A549 (cell line): ENCODE results near the gene FAM174B.

Experiments used
- CEBPB ChIP-seq, 2 experiments: fragments of >200 bp in 1 of 2; sonication (Bioruptor Twin) in 1 of 2; formaldehyde crosslinking in 1 of 2; IDR thresholded peaks; 2 replicates each; pipeline ENCODE4 v1.6.1; 2012 to 2016
- EP300 ChIP-seq, 2 experiments: fragments of >200 bp; sonication (Bioruptor Twin); formaldehyde crosslinking; IDR thresholded peaks; 2 replicates in 1 of 2; 3 replicates in 1 of 2; pipeline ENCODE4 v1.6.1; 2016 to 2017
- MAX ChIP-seq: IDR thresholded peaks from 2 replicates; pipeline ENCODE4 v1.6.1; 2012
- PHF8 ChIP-seq: fragments of 200-600 bp; sonication (generic); IDR thresholded peaks from 2 replicates; pipeline ENCODE4 v1.6.1; 2016; ENCODE audit warnings: low read depth, mild to moderate bottlenecking, antibody characterized with exemption, moderate library complexity, borderline replicate concordance
- POLR2A ChIP-seq: IDR thresholded peaks from 2 replicates; pipeline ENCODE4 v1.6.1; 2012; ENCODE audit warnings: mild to moderate bottlenecking, low read length
- TF ChIP-seq, protein P1 (sequence below): fragments of >200 bp; sonication (Bioruptor Twin); formaldehyde crosslinking; IDR thresholded peaks from 3 replicates; pipeline ENCODE4 v1.5.1; 2016

- TF ChIP-seq, protein P1, sequence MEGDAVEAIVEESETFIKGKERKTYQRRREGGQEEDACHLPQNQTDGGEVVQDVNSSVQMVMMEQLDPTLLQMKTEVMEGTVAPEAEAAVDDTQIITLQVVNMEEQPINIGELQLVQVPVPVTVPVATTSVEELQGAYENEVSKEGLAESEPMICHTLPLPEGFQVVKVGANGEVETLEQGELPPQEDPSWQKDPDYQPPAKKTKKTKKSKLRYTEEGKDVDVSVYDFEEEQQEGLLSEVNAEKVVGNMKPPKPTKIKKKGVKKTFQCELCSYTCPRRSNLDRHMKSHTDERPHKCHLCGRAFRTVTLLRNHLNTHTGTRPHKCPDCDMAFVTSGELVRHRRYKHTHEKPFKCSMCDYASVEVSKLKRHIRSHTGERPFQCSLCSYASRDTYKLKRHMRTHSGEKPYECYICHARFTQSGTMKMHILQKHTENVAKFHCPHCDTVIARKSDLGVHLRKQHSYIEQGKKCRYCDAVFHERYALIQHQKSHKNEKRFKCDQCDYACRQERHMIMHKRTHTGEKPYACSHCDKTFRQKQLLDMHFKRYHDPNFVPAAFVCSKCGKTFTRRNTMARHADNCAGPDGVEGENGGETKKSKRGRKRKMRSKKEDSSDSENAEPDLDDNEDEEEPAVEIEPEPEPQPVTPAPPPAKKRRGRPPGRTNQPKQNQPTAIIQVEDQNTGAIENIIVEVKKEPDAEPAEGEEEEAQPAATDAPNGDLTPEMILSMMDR: peak; percentile 45
- no peak for TF ChIP-seq EP300 (IDR thresholded peaks at IDR 0.05)
- TF ChIP-seq CEBPB (IDR thresholded peaks at IDR 0.05): no peak
- TF ChIP-seq POLR2A: no peak
- TF ChIP-seq PHF8: no peak
- TF ChIP-seq MAX: no peak
Observed at GRCh38 chr15:92693691-92694331, 38.2 kb upstream of the FAM174B start.
